Colon (tissue), 2 donors: ENCODE measurements around the gene TRABD2B.

Source experiments
- FAIRE-seq: peaks from 2 replicates; lab custom pipeline; 2012; peaks lifted over from hg19 to GRCh38; lab: Jason Lieb, UNC
- donor health status: control.
- donor health status: control.

TRABD2B gene

DNA sequence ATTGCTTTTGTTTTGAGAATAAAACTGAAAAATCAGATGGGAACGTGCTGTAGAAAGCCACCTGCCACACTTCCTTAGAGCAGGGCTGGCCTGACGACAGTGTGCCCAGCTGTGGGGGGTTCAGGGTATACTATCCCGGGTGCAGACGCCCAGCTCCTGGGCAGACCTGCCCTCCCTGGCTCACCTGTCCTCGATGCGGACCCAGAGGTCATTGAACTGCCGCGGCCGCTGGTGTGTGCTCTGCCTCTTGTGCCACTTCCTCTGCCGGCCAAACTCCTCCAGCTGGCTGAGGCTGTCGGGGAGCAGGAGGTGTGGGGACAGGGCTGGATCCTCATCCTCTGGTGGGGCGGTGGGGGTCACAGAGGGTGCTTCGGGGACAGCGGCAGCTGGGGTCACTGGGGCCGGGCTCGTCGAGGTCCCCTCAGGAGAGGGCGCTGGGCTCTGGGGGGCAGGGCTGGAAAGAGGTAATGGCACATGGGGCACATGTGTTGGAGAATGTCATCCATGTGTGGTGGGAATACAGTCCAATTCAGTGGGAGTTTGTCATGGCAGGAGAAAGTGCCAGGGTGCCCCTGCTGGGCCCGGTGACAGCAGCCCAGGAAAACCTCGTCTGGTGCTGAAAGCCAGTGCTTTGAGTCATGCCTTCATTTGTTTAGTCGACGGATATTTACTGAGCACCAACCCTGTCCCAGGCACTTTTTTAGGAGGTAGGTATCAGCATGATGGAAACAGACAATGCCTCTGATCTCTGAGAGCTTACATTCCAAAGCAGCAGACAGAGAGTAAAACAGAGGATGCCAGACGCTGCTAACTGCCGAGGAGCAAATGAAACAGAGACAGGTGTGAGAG, 222.0 kb downstream of the TRABD2B start:
- FAIRE-seq = no peak

DNA sequence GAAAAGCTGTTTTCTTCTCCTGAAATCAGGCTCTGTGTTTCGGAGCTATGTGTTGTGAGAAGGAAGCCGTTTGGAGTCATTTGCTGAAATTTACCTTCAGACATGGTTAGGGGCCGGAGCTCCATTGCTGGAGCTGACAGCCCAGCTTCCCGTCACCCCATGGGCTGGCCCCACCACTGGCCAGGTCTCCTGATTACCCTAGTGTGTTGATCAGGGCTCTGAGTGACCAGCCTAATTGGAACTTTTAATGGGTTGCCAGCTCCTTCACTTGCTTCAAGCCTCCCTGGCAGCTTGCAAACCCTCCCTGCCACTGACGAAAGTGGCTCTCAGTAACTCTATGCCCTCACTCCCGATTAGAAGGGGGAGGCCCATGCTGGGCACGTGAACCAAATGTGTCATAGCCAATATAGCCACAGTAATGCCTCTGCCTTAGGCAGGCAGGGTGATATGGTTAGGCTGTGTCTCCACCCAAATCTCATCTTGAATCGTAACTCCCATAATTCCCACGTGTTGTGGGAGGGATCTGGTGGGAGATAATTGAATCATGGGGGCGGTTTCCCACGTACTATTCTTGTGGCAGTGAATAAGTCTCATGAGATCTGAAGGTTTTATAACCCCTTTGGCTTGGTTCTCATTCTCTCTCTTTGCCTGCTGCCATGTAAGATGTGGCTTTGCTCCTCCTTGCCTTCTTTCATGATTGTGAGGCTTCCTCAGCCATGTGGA, 224.1 kb downstream of the TRABD2B start:
- no peak for FAIRE-seq

DNA sequence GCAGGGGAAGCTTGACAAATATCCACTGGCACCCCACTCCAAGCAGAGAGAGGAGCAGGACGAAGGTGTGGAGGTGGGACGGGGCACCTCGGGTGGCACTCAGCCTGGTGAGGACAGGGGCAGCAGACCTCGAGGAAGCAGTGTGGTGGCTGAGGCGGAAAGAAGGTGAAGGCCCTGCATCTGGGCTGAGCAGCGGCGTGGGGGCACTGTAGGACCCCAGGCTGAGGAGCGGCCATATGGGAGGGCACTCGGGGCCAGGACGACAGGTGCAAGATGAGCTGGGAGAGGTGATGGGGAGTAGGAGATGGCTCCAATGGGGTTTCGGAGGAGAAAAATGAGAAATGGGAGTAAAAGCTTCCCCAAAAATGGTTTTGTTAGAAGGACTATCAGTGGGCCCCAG, 224.9 kb downstream of the TRABD2B start:
- FAIRE-seq = no peak

DNA sequence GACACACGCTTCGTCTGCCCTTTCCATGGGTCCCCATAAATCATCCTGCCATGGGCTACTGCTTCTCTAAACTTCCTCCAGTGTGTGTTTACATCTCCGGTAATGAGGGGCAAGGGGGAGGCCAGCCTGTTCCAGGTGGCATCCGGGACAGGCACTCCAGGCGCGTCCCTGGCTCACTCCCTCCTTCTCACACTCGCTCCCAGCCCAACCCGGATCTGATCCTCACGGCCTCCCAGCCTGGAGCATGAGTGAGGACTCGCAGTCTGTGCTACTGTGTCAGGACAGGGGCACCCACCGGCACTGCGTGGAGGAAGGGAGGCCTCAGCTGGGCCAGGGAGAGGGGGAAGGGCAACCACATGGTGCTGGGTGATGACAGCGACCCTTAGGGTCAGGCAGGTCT, 225.4 kb downstream of the TRABD2B start:
- no peak for FAIRE-seq

DNA sequence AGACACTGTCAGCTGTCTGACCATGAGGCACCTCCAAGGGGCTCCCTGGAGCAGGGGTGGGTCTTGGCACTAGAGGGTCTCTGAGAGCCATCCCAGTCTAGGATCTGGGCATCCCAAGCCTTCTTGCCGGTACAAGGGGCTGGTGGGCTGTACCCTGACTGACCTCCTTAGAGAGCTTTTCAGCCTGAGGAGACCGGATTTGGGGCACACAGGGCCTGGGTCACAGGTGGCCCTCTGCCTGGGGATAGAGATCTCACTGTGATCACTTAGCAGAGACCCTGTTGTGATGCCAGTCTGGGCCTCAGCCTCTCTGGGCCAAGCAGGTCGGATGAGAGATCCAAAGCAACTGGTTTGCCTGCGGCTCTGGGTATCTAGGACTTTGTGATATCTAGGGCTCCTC, 227.2 kb downstream of the TRABD2B start:
- FAIRE-seq = no peak

DNA sequence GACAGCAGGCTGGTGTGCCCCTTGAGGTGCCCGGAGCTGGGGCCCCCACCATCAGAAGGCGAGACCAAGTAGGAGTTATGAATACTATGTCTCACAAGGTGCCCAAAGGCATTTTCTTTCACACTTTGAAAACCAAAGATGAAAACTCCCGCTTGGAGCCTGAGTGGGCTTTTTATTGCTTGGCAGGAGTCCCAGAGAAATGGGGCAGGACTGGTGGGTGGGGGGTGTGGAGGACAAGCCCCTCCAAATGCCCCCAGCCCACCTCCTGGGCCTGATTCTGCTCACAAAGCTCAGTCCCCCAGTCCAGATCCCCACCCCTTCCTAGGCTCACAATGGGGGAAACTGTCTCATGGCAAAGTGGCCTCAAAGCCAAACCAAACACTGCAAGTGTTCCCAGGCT, 227.9 kb downstream of the TRABD2B start:
- no peak for FAIRE-seq

DNA sequence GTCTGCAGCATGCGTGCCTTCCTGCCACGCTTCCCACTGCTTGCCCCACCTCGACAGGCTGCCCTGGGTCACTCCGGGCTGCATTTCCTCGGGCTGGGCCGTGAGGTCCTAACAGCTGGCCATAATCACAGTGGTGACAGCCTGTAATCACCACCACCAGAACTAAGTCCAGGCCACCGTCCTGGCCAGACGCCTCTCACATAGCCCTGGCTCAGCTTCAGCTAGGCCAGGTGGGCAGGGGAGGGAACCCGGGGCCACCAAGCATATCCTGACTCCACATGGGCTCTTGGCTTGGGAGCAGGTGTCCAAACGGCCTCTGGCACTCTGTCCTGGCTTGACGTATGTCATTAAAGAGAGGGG, 229.5 kb downstream of the TRABD2B start:
- FAIRE-seq = no peak

DNA sequence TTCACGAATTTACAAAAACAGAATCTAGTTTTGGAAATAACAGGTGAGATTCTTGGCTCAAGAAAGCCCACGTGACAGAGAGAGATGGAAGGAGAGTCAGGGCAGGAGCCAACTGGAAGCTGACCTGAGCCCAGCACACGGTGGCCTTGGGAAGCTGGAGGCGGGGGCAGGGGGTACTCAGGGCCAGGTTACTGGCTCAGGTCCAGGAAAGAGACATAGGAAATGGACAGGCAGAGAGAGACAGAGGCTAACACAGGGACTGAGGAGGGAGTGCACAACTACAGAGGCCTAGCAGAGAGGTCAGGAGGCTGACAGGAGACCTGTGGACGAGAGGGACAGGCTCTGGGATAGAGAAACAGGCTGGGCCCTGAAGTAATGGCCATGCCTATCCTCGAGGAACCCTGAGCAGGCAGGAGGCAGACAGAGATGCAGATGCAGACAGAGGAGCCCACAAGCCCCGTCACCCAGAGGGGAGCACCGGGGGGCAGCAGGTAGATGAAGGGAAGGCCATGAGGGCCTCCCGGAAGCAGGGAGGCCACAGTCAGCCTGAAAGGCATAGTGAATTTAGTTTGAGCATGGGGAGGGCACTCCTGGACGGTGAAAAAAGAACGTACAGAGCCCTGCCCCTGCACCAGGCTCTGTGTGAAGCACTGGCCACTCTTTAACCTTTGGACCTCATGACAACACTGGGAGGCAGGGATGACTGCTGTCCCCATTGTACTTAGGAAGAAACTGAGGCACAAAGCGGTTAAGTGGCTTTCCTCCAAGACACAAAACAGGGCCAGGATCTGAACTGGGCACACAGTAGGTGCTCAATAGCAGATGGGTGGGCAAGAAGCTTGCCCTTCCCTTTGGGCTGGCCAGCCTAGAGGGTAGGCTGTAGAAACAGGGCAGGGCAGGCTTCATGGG, 230.1 kb downstream of the TRABD2B start:
- no peak for FAIRE-seq

DNA sequence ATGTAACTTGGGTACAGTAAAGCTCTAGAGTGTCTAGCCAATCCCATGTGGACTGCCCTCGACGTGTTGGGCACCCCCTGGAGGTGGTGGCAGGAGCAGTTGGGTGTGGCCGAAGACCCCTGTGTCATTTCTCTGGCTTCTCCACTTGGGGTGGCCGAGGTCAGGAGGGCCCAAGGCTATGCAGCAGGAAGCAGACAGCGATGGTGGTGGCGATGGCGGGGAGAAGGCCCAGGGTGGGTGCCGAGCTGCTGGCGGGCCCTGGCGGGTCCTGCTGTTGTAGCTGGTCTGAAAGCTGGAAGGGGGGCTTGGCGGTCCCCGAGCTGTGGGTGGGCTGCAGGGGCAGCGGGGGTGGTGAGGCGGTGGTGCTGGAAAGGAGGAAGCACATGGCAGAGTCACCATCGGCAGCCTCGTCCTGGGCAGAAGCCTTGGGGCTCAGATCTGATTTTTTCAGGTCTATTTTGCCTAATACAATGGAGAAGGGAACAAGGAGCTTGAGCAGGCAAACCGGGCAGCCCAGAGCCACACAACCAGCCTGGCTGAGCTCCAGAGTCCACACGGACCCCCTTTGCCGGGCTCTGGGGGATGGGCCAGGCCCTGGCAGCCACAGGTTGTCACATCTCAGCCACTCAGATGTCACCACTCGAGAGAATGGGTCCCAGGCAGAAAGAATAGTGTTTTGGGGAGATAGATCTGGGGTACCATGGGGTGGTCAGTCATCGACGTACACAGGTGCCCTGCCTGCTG, 231.3 kb downstream of the TRABD2B start:
- FAIRE-seq = no peak

DNA sequence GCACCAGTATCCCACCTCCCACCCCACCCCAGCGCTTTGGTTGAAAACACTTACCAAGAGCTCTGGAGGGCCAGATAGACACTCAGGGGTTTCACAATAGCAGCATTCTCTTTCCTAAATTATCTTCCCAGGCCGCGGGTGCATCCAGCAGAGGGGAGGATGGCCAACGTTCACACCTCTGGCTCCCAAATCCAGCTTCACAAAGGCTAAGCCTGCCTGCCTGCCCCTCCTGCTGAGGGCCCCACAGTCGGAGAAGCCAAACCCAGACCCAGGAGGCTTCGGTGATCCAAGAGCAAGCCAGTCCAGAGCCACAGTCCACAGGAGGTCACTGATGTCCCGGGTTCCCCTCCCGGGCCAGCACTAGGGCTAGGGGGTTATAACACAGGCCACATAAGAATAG, 231.9 kb downstream of the TRABD2B start:
- no peak for FAIRE-seq

DNA sequence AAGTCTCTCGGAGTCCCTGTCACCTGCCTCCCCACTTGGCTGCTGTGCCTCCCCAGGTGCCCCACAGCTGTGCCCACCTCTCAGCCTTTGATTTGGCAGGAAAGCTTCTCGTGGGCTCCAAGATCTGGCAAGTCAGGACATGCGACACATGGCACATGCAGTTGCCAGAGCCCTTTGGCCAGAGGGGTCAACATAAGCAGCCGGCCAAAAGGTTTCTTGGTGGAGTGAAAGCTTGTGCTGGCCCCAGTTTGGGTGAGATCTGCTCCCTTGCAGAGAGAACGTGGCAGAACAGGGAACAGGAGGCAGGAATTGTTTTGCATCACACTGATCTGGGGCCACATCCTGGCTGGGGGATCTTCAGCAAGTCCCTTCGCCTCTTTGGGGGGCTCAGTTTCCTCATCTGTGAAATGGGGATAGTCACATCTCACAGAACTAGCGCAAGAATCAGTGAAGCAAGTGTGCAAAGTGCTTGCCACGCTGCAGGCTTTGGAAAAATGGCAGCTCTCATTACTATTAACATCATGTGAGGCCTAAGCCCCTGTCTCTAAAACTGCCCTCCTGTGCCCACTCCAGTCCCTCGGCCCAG, 232.6 kb downstream of the TRABD2B start:
- FAIRE-seq = no peak

DNA sequence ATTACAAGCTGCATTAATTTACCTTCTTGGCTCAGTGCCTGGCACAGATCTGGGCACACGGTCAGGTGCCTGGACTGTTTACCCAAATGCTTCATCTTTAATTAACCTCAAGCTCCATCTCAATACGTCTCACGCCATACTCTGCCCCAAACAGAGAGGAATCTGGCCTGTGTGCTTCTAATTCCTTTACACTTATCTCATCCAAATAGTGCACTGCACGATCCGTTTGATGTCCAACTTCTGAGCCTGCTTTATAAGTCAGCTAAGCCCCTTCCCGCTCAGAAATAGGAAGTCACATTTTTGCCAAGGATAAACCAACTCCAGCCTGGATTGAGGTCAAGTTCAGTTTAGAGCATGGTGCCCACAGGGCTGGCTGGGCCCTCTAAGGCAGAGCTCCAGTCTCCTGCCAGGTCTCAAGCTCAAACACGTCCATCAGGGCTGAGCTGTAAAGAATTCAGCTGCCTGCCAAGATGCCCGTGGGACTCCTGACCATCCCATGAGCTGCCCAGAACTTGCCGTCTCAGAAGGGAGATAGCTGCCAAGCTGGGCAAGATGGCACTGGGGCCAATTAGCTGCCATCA, 233.5 kb downstream of the TRABD2B start:
- FAIRE-seq = no peak

DNA sequence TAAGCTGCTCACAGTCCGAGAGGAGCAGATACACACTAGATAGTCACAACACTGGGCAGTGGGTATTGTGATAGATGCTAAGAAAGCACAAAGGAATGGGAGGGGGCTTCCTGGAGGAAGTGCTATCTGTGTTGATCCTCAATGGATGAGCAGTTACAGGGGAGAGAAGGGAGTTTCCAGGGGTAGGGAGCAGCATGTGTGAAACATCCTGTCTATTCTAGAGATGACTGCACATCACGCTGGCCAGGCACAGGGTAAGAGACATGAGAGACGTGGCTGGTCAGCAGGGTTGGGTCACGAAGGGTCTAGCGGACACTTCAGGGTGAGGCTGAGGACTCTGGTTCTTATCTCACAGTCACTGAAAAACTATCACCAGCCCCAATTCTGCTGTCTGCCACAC, 235.2 kb downstream of the TRABD2B start:
- no peak for FAIRE-seq

DNA sequence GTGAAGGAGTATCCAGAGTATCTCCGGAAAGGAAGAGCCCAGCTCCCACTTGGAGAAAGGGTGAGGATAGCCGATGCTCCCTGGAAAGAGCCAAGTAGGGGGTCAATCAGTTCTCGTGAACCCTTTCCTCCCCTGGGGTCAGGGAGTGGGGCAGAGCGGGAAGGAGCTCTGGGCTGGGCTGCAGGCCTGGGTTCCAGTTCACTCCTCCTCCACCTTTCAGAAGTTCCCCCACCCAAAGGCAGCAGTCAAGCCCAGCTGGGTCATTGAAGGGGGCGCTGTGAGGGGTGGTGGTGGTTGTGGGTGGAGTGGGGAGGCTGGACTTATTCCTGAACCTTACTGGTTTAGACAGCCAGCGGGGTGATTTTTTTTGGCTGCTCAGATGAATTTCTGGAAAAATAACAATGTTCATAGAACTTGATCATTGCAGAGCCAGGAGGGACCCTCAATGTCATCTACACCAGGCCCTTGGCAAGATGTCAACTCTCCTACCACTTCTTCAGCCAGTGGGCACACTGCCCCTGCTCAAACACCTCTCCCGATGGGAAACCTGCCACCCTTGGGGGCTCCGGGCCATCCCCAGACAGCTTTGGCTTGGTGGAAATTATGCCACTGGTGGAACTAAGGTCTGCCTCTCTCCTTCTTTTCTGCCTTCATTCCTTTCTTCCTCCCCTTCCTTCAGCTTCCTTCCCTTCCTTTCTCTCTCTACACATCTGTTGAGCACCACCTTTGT, 235.8 kb downstream of the TRABD2B start:
- no peak for FAIRE-seq

DNA sequence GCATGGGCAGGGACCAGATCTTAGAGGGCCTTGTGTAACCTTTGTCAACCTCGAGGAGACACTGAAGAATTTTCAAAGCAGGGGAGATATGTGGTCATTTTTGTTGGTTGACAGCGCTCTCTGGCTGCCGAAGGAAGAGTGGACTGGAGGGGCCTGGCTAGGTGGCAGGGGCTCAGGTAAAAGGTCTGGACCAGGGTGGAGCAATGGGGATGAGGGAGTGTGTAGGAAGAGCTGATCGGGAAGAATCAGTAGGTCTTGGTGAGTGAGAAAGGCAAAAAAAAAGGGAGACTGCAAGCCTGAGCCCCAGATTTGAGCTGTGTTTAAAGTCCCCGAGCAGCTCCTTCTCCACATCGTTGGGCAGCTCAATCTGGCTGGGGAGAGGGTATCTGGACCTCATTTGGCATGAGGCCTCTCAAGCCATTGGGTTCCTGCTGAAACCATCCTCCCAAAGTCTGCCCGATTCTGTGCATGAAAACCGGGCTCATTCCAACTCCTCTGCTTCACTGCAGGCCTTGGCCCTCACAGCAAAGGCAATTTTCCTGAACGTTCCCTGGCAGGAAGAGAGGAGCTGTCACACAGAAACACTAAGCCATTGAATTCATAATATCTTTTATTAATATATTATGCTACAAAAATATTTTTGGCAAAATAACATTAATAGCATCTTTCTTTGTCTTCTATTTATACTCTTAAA, 237.1 kb downstream of the TRABD2B start:
- FAIRE-seq = no peak

DNA sequence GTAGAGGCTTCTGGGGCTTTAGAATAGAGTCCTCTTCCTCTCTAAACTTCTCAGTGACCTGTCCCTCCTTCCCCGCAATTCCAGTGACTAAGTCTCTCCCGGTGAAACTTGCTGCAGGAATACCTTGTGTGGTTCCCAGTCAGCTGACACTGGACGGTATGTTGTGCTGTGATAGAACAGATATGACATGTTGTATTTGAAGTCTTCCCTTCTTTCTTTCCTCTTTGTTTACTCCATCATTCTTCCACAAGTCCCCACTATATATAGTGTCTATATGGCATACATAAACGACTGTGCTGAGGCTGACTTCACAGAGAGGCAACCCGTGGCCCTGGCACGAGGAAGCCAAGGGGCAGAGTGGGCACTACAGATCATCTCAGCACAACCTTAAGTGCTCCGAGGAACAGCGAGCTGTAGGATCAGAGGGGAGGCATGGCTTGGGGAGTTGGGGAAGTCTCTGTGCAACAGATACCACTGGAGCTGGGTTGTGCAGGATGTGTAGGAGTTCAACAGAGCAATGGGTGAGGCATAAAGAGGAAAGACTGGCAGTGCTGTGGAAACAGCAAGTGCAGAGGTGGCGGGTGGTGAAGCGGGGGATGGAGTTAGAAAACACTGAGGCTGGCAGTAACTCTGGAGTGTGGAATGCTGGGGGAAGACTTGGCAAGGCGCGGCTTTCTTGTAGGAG, 237.8 kb downstream of the TRABD2B start:
- no peak for FAIRE-seq

DNA sequence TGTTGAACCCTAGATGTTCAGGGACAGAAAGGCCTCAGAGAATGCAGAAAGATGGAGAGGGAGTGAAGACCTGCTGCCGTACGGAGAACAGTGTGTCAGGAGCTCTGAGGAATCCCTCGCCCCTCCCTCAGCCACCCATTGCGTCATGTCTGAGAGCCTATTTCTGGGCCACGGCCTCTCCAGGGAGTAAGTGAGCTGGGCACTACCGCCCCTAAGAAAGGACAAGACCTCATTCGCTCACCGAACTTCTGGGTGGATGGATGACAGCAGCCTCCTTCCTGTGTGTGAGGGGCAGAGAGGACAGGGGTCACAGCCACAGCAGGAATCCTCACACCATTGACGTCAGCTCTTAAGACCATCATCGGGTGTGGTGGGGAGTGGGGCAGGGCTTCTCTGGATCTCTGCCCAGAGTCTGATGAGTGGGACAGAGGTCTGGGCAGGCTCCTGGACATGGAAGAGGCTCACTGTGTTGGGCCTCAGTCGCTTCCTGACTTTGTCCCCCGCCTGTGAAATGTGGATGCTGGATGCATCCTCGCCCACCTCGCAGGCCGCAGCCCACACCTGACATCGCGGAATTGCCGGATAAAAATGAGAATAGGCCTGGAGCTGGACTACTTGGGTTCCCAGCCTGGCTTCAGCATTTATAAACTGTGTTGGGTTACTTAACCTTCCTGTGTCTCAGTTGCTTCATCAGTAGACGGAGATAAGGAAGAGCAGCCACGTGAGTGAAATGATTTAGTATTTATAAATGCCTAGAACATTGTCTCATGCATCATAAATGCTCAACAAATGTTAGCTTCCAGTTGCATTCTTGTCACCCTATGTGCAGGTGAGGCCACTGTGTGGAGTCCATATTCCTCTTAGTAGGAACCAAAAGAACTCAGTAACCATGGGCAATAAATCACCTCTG, 238.6 kb downstream of the TRABD2B start:
- FAIRE-seq = no peak
